GM19239 (cell line): ENCODE results near the gene CAMKV.
"Not testable (repeated sequence)": the region's sequence is repeated elsewhere in the genome, so short reads cannot be mapped to it uniquely, and the experiment has no call there.

Source experiments
- DNase-seq: peaks from one replicate; pipeline ENCODE4 v3.0.0; 2011; ENCODE audit warnings: low spot score; ENCODE audit not compliant: insufficient read length
- FAIRE-seq: peaks from 2 replicates; lab custom pipeline; 2011; peaks lifted over from hg19 to GRCh38; lab: Jason Lieb, UNC

CAMKV gene

GRCh38 chr3:49859576-49860305 lies 10.0 kb downstream of the CAMKV start:
- FAIRE-seq (no peak), DNase-seq (no peak)

GRCh38 chr3:49856181-49857005 lies 13.3 kb downstream of the CAMKV start, which contains the start of gene TRAIP:
Gene TRAIP (minus strand): TSS chr3:49856564. CDS start chr3:49856453, 111 bp downstream.
- DNase-seq = peak; percentile 97
- peak; percentile 97 for FAIRE-seq

DNA sequence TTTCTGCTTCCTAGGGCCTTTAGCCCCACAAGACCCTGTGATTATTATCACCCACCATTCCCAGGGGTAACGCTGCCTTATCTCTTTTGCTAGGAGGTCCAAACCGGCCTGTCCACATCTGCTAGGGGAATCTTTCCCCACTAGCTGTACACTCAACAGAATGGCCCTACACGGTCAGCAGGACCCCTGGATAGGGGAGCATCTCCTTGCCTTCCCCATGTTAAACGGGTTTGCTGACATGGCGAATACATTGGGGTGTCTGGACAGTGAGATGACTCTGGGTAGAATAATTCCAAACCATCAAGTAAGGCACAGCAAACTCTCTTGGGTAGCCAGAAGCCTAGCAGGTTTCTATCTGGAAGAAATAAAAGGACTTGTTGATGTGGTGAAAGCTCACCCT lies 14.0 kb downstream of the CAMKV start:
- DNase-seq = no peak
- no peak for FAIRE-seq

DNA sequence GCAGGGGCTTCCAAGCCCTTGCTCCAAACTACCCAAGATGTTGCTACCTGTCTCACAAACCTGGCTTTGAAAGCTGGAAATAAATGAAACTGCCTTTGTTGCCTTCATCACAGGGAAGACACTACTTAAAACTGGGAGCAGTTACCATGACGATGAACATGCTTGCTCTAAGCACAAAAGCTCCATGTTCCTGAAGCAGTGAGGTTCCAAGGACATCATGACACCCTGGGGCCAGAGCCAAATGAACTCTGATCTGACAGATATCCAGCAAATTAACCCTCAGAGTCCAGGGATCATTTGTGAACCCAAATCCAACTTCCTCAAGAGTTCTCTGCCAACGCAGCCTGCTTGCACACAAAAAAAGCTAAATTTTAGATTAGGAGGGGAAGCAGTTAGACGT lies 24.0 kb downstream of the CAMKV start:
- DNase-seq = no peak
- no peak for FAIRE-seq

DNA sequence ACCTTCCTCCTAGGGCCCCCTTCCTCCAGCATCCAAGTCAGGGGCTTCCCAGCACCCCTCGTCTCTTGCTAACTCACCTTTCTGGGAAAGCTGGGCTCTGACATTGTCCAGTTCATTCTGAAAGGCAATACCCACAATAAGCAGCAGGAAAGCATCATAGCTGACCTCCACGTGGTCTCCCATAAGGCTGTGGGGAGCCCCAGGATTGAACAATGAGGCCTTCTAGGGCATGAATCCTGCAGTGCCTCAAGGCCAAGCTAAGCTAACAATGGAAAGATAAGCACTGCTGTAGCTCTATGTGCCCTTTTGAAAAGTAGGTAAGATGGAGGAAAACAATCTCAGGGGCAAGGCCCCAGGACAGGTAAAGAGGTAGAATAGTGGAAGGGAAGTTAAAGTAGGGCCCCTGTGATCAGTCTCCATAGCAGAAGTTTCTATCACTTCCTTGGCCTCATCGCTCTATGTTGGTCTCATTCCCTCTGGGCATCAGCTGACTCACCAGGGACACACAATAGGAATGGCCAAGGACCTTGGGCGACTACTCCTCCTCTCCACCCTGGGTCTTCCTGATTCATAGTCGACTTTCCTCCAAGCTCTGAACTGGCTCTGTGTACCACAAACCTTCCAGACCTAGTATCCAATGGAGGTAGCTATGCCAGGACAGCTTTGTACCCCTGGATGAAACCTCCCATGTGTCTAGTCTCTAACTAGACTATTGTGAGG lies 25.1 kb downstream of the CAMKV start:
- DNase-seq (no peak), FAIRE-seq (no peak)

DNA sequence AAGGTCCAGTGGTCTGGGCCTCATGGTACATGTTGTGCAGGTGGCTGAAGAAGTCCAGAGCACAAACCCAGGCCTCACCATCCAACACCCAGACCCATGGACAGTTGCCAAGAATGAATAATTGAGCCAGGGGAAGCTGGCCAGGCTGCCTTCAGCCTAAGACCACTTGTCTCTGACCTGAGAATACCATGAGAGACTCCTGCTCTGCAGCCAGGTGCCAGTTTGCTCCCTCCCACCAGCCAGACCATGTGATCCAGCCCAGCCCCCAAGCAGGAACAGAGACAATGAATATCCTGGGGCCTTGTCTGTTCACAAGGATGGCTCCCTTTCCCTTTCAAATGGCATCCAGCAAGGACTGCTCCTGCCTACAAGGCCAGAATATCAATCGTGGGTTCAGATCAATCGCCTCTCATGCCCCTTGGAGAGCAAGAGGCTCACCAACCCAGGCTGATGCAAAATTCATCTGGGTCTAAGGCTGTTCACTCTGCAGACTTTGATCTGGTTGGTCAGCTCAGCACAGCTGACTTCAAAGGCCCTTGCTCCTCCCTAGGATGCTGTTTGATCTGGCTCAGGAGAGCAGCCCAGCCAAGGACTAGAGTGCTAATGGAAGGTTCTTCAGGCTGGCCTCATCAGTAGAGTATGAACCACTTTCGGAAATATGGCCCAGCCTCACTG lies 26.7 kb downstream of the CAMKV start:
- no peak for DNase-seq
- no peak for FAIRE-seq

DNA sequence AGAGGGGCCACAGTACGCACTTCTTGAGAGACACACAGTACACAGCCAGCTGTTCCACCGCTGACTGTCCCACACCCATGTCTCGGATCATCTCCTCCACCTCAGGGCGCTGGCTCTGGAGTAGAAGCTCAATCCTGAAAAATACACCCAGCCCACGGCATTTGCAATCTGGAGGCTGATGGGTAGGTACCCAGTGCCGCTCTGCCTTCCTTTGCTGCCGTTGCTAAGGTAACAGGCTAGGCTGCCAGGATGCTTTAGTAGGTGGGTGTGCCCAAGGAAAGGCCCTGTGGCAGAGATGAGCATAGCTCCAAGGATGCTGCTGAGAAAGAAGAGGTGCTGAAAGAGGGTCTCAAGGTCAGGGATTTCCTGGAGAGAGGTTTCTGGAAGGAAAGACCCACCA lies 27.9 kb downstream of the CAMKV start:
- DNase-seq (no peak), FAIRE-seq (no peak)

GRCh38 chr3:49841126-49841696 lies 28.5 kb downstream of the CAMKV start:
- no peak for FAIRE-seq
- DNase-seq = no peak

GRCh38 chr3:49840388-49840787 lies 29.3 kb downstream of the CAMKV start:
- FAIRE-seq = no peak
- no peak for DNase-seq

- FAIRE-seq = peak; percentile 90
Observed at GRCh38 chr3:49839193-49839809, 30.4 kb downstream of the CAMKV start.

GRCh38 chr3:49831341-49831740 lies 38.4 kb downstream of the CAMKV start:
- no peak for FAIRE-seq

More at GRCh38 chr3:49839193-49839809, 30.4 kb downstream of the CAMKV start:
- DNase-seq = peak; percentile 71

GRCh38 chr3:49826016-49826415 lies 43.7 kb downstream of the CAMKV start:
- DNase-seq = no peak
- FAIRE-seq = no peak

More at GRCh38 chr3:49831341-49831740, 38.4 kb downstream of the CAMKV start:
- no peak for DNase-seq

DNA sequence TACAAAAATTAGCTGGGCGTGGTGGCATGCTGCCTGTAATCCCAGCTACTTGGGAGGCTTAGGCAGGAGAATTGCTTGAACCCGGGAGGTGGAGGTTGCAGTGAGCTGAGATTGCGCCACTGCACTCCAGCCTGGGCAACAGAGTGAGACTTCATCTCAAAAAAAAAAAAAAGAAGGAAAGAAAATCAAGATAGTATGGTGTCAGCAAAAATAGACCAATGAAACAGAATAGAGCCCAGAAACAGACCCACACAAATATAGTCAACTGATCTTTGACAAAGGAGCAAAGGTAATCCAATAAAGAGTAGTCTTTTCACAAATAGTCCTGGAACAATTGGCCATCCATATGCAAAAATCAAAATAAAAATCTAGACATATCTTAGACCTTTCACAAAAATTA lies 46.6 kb downstream of the CAMKV start:
- not testable (repeated sequence) for FAIRE-seq, DNase-seq

- DNase-seq (peak; percentile 77), FAIRE-seq (peak; percentile 97)
Observed at GRCh38 chr3:49813497-49814174, 56.1 kb downstream of the CAMKV start, which contains the start of gene UBA7. Gene UBA7 (minus strand): TSS chr3:49813953. CDS start chr3:49813787, 166 bp downstream.

DNA sequence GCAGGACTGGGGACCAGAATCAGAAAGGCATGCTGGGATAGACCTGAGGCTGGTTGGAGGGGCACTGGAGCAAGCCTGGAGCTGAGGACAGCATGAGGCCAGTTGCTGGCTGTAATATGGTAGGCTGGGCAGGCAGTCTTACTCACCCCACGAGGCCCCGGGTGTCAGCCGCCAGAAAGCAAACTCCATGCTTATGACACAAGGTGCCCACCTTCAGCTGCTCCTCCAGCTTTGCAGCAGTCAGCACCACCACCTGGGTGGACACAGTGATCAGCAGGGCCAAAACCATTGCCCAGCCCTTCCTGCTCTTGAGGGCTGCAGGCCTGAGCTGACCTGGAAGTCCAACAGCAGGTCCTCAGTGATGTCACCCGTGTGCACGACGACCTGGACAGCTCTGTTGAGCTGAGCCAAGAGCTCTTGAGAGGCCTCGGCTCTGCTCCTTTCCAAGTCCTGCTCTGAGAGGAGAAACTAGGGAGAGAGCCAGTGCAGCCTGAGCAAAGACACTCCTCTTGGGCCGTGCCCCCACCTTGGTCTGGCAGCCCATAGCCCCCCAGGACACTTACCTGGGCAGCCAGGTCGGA lies 56.7 kb downstream of the CAMKV start:
- no peak for DNase-seq
- peak; percentile 31 for FAIRE-seq
